SK-N-SH treated with all-trans-retinoic acid at 6 μM for 48 hours (cell line): ENCODE measurements around the gene RBFOX2.

Source experiments
- ATAC-seq: fragments of 200-7000 bp; cut with Tn5 transposase; 3 replicates; pipeline ENCODE4 v1.9.1; 2020; ENCODE audit warnings: mild to moderate bottlenecking, moderate library complexity
- BACH2 ChIP-seq: fragments of 250-450 bp; sonication (Bioruptor Pico); IDR thresholded peaks from 2 replicates; pipeline ENCODE4 v1.9.0; 2021; ENCODE audit warnings: mild to moderate bottlenecking, borderline replicate concordance
- CREB5 ChIP-seq: fragments of 250-450 bp; sonication (Bioruptor Pico); IDR thresholded peaks from 2 replicates; pipeline ENCODE4 v1.5.1; 2020; ENCODE audit warnings: low read depth, mild to moderate bottlenecking, moderate library complexity
- CSDC2 ChIP-seq: fragments of 250-450 bp; sonication (Bioruptor Pico); IDR thresholded peaks from 2 replicates; pipeline ENCODE4 v1.5.0; 2020; ENCODE audit warnings: mild to moderate bottlenecking, moderate library complexity
- CSRNP3 ChIP-seq: fragments of 250-450 bp; sonication (Bioruptor Pico); IDR thresholded peaks from 2 replicates; pipeline ENCODE4 v1.5.1; 2021; ENCODE audit warnings: mild to moderate bottlenecking, moderate library complexity
- ESRRG ChIP-seq: fragments of 250-450 bp; sonication (Bioruptor Pico); IDR thresholded peaks from 2 replicates; pipeline ENCODE4 v1.6.1; 2021; ENCODE audit warnings: mild to moderate bottlenecking
- GLIS3 ChIP-seq: fragments of 250-450 bp; sonication (Bioruptor Pico); IDR thresholded peaks from 2 replicates; pipeline ENCODE4 v1.5.0; 2020; ENCODE audit warnings: mild to moderate bottlenecking, moderate library complexity
- ISL1 ChIP-seq: fragments of 250-450 bp; sonication (Bioruptor Pico); IDR thresholded peaks from 2 replicates; pipeline ENCODE4 v2.1.2; 2022; ENCODE audit warnings: mild to moderate bottlenecking, moderate library complexity
- OSR1 ChIP-seq: fragments of 250-450 bp; sonication (Bioruptor Pico); IDR thresholded peaks from 2 replicates; pipeline ENCODE4 v1.8.0; 2022; ENCODE audit warnings: moderate library complexity, mild to moderate bottlenecking, inconsistent platforms
- PATZ1 ChIP-seq: fragments of 250-450 bp; sonication (Bioruptor Pico); IDR thresholded peaks from 2 replicates; pipeline ENCODE4 v1.8.0; 2020; ENCODE audit warnings: mild to moderate bottlenecking, moderate library complexity, borderline replicate concordance
- POU6F1 ChIP-seq: fragments of 250-450 bp; sonication (Bioruptor Pico); IDR thresholded peaks from 2 replicates; pipeline ENCODE4 v1.8.0; 2021; ENCODE audit warnings: low read depth, mild to moderate bottlenecking, moderate library complexity, borderline replicate concordance
- PPARA ChIP-seq: fragments of 250-450 bp; sonication (Bioruptor Pico); IDR thresholded peaks from 2 replicates; pipeline ENCODE4 v1.5.0; 2020; ENCODE audit warnings: mild to moderate bottlenecking, borderline replicate concordance
- RARB ChIP-seq: fragments of 250-450 bp; sonication (Bioruptor Pico); IDR thresholded peaks from 2 replicates; pipeline ENCODE4 v1.8.0; 2021; ENCODE audit warnings: mild to moderate bottlenecking, moderate library complexity
- SNAI2 ChIP-seq: fragments of 250-450 bp; sonication (Bioruptor Pico); IDR thresholded peaks from 2 replicates; pipeline ENCODE4 v1.5.0; 2020; ENCODE audit warnings: mild to moderate bottlenecking, moderate library complexity
- TCF4 ChIP-seq: fragments of 250-450 bp; sonication (Bioruptor Pico); IDR thresholded peaks from 2 replicates; pipeline ENCODE4 v1.8.0; 2021; ENCODE audit warnings: mild to moderate bottlenecking, moderate library complexity, borderline replicate concordance
- TOX ChIP-seq: fragments of 250-450 bp; sonication (Bioruptor Pico); IDR thresholded peaks from 2 replicates; pipeline ENCODE4 v1.8.0; 2021; ENCODE audit warnings: mild to moderate bottlenecking, moderate library complexity, borderline replicate concordance
- TSHZ2 ChIP-seq: fragments of 250-450 bp; sonication (Bioruptor Pico); IDR thresholded peaks from 2 replicates; pipeline ENCODE4 v1.5.0; 2020; ENCODE audit warnings: mild to moderate bottlenecking, moderate library complexity
- ZC3H10 ChIP-seq: fragments of 250-450 bp; sonication (Bioruptor Pico); IDR thresholded peaks from 2 replicates; pipeline ENCODE4 v1.5.1; 2021; ENCODE audit warnings: mild to moderate bottlenecking, moderate library complexity
- ZFP30 ChIP-seq: fragments of 450-650 bp; formaldehyde crosslinking; IDR thresholded peaks from 2 replicates; pipeline ENCODE4 v1.5.0; 2022; ENCODE audit warnings: mild to moderate bottlenecking, moderate library complexity
- ZNF565 ChIP-seq: fragments of 450-650 bp; formaldehyde crosslinking; conservative IDR thresholded peaks from 2 replicates; pipeline ENCODE4 v1.5.0; 2020; ENCODE audit warnings: low read depth, mild to moderate bottlenecking, moderate library complexity
- ZNF70 ChIP-seq: fragments of 450-650 bp; formaldehyde crosslinking; IDR thresholded peaks from 2 replicates; pipeline ENCODE4 v1.5.0; 2020; ENCODE audit warnings: mild to moderate bottlenecking, moderate library complexity
- ZNF8 ChIP-seq: fragments of 450-650 bp; formaldehyde crosslinking; IDR thresholded peaks from 2 replicates; pipeline ENCODE4 v1.5.0; 2020; ENCODE audit warnings: mild to moderate bottlenecking, moderate library complexity

The RBFOX2 gene

GRCh38 chr22:35893698-35894097 lies 134.9 kb downstream of the RBFOX2 start:
- TF ChIP-seq ZNF565 (CRISPR knock-in tag): no peak
- TF ChIP-seq ZNF8 (CRISPR knock-in tag): no peak
- no peak for TF ChIP-seq PATZ1 (CRISPR knock-in tag)
- TF ChIP-seq PPARA (CRISPR knock-in tag): no peak
- TF ChIP-seq OSR1 (CRISPR knock-in tag): no peak
- no peak for TF ChIP-seq ISL1 (CRISPR knock-in tag)
- TF ChIP-seq TSHZ2 (CRISPR knock-in tag): no peak
- no peak for TF ChIP-seq TOX
- no peak for TF ChIP-seq ZNF70 (CRISPR knock-in tag)
- TF ChIP-seq POU6F1 (CRISPR knock-in tag): no peak
- no peak for ATAC-seq

GRCh38 chr22:35892192-35892591 lies 136.4 kb downstream of the RBFOX2 start:
- peak; percentile 83 for ATAC-seq
- TF ChIP-seq ISL1 (CRISPR knock-in tag) (0 out of 2 replicates have a peak, but pooled peaks have one; percentile 6), ZC3H10 (CRISPR knock-in tag) (no peak), GLIS3 (CRISPR knock-in tag) (no peak), TCF4 (CRISPR knock-in tag) (no peak)

- ATAC-seq: peak; percentile 41; the same call in 2 of the 3 replicates
- TF ChIP-seq PATZ1 (CRISPR knock-in tag) (no peak), ZNF70 (CRISPR knock-in tag) (0 out of 2 replicates have a peak, but pooled peaks have one; percentile 41), POU6F1 (CRISPR knock-in tag) (no peak), GLIS3 (CRISPR knock-in tag) (no peak), CSRNP3 (CRISPR knock-in tag) (peak; percentile 55; the same call in 1 of the 2 replicates), ZNF565 (CRISPR knock-in tag) (no peak), ZFP30 (no peak), PPARA (CRISPR knock-in tag) (no peak), CSDC2 (no peak), SNAI2 (0 out of 2 replicates have a peak, but pooled peaks have one; percentile 26), CREB5 (CRISPR knock-in tag) (no peak), ESRRG (CRISPR knock-in tag) (no peak), BACH2 (CRISPR knock-in tag) (no peak), TOX (no peak), ISL1 (CRISPR knock-in tag) (peak; percentile 84), RARB (CRISPR knock-in tag) (no peak), ZC3H10 (CRISPR knock-in tag) (no peak), TSHZ2 (CRISPR knock-in tag) (peak; percentile 93), TCF4 (CRISPR knock-in tag) (peak; percentile 97)
Measured at GRCh38 chr22:35891442-35891841, 137.2 kb downstream of the RBFOX2 start.
